H1 (cell line): Measurements from ENCODE around the gene CDRT15L2. TPM values are rescaled to one million over a fixed set of nuclear protein-coding genes. Genes with fewer than 3 reads are reported as not detected.
"Not testable (repeated sequence)": the region's sequence is repeated elsewhere in the genome, so short reads cannot be mapped to it uniquely, and the experiment has no call there.

Source experiments
- CTCF ChIA-PET: fragments of 300-600 bp; sonication (Branson Sonifier 250); formaldehyde crosslinking; loops from one replicate; lab custom pipeline; 2021; ENCODE audit not compliant: partially characterized antibody; lab: Charles Lee
- POLR2A ChIA-PET: fragments of 300-600 bp; sonication (Branson Sonifier 250); formaldehyde crosslinking; loops from one replicate; lab custom pipeline; 2021; ENCODE audit warnings: inconsistent platforms; ENCODE audit not compliant: partially characterized antibody; lab: Charles Lee
- DNase-seq, 2 experiments: peaks; one replicate each; pipeline versions ENCODE4 v3.0.0 to v3.0.0-alpha.2; 2010 to 2022; ENCODE audit warnings: low spot score in 2 of 2, low read depth in 1 of 2, mixed read lengths in 1 of 2
- FAIRE-seq: peaks from 2 replicates; lab custom pipeline; 2011; peaks lifted over from hg19 to GRCh38; lab: Jason Lieb, UNC
- H2AFZ ChIP-seq: 2 replicates; pipeline ENCODE4 v1.8.1; 2012; ENCODE audit warnings: low read length, inconsistent platforms
- H2AK5ac ChIP-seq: 2 replicates; pipeline ENCODE4 v1.6.1; 2013; ENCODE audit warnings: low read depth, low read length
- H2BK120ac ChIP-seq: replicated peaks from 2 replicates; pipeline ENCODE3; 2013; ENCODE audit warnings: low read depth, low read length, inconsistent platforms
- H2BK12ac ChIP-seq: 2 replicates; pipeline ENCODE4 v1.6.1; 2013; ENCODE audit warnings: low read depth, low read length
- H2BK15ac ChIP-seq: 2 replicates; pipeline ENCODE4 v1.6.1; 2013; ENCODE audit warnings: low read length
- H2BK20ac ChIP-seq: 2 replicates; pipeline ENCODE4 v1.6.1; 2013; ENCODE audit warnings: low read length
- H2BK5ac ChIP-seq: 2 replicates; pipeline ENCODE4 v1.6.1; 2013; ENCODE audit warnings: low read depth, low read length
- H3K14ac ChIP-seq: 2 replicates; pipeline ENCODE4 v1.6.1; 2013; ENCODE audit warnings: inconsistent platforms; ENCODE audit not compliant: insufficient read length
- H3K18ac ChIP-seq: 2 replicates; pipeline ENCODE4 v1.6.1; 2013; ENCODE audit warnings: low read length; ENCODE audit errors: extremely low read depth
- H3K23ac ChIP-seq: 2 replicates; pipeline ENCODE4 v1.6.1; 2013; ENCODE audit warnings: inconsistent platforms; ENCODE audit not compliant: insufficient read length
- H3K23me2 ChIP-seq: 2 replicates; pipeline ENCODE4 v1.6.1; 2013; ENCODE audit warnings: low read depth, low read length
- H3K27ac ChIP-seq: 2 replicates; pipeline ENCODE4 v1.6.1; 2011; ENCODE audit warnings: low read depth, low read length, inconsistent platforms
- H3K27me3 ChIP-seq, 4 experiments: replicated peaks in 1 of 4; 1 replicate in 1 of 4; 2 replicates in 3 of 4; pipeline versions ENCODE4 v1.6.1 to v1.8.1; 2011 to 2013; ENCODE audit warnings: low read length in 3 of 4, mild to moderate bottlenecking in 3 of 4, inconsistent platforms in 2 of 4, mixed read lengths in 2 of 4, moderate library complexity in 1 of 4; ENCODE audit not compliant: control insufficient read depth in 3 of 4, insufficient read depth in 3 of 4; ENCODE audit errors: extremely low read depth in 1 of 4
- H3K36me3 ChIP-seq, 4 experiments: 2 replicates each; pipeline versions ENCODE4 v1.6.1 to v1.8.1; 2011 to 2013; ENCODE audit warnings: mild to moderate bottlenecking in 4 of 4, low read length in 3 of 4, moderate library complexity in 2 of 4, control low read depth in 1 of 4, inconsistent platforms in 1 of 4; ENCODE audit not compliant: insufficient read depth in 4 of 4, control insufficient read depth in 2 of 4
- H3K4ac ChIP-seq: replicated peaks from 2 replicates; pipeline ENCODE3; 2013; ENCODE audit warnings: low read length, low read depth, mixed read lengths, inconsistent platforms; ENCODE audit not compliant: insufficient read length
- H3K4me1 ChIP-seq, 4 experiments: replicated peaks in 1 of 4; 1 replicate in 1 of 4; 2 replicates in 3 of 4; pipeline versions ENCODE4 v1.6.1 to v1.8.1; 2011 to 2013; ENCODE audit warnings: low read length in 3 of 4, inconsistent platforms in 2 of 4, mixed read lengths in 1 of 4; ENCODE audit not compliant: insufficient read depth in 4 of 4, control insufficient read depth in 3 of 4
- H3K4me2 ChIP-seq, 2 experiments: 2 replicates each; pipeline versions ENCODE4 v1.6.1 to v1.8.1; 2011 to 2013; ENCODE audit warnings: low read depth in 2 of 2, low read length in 2 of 2, control low read depth in 1 of 2, inconsistent platforms in 1 of 2, mild to moderate bottlenecking in 1 of 2; ENCODE audit not compliant: insufficient read depth in 1 of 2
- H3K4me3 ChIP-seq, 4 experiments: fragments of 200-600, 300-600 bp in 1 of 4; sonication (generic), shearing (Covaris generic), sonication (Bioruptor Twin) in 1 of 4; 2 replicates each; pipeline versions ENCODE4 v1.5.1 to v1.8.1; 2011 to 2016; ENCODE audit warnings: low read length in 4 of 4, low read depth in 3 of 4, control low read depth in 2 of 4, inconsistent platforms in 2 of 4, mild to moderate bottlenecking in 2 of 4, mixed read lengths in 1 of 4, moderate library complexity in 1 of 4; ENCODE audit not compliant: insufficient read depth in 2 of 4; ENCODE audit errors: extremely low read depth in 1 of 4
- H3K56ac ChIP-seq: replicated peaks from 2 replicates; pipeline ENCODE3; 2013; ENCODE audit warnings: low read depth, mild to moderate bottlenecking, mixed read lengths, low read length, inconsistent platforms; ENCODE audit not compliant: insufficient read length
- H3K79me1 ChIP-seq: 2 replicates; pipeline ENCODE4 v1.6.1; 2013; ENCODE audit warnings: low read depth, low read length, control low read depth
- H3K79me2 ChIP-seq, 2 experiments: 2 replicates each; pipeline versions ENCODE4 v1.6.1 to v1.8.1; 2012 to 2013; ENCODE audit warnings: low read length in 2 of 2, mild to moderate bottlenecking in 2 of 2, inconsistent platforms in 1 of 2; ENCODE audit not compliant: insufficient read depth in 2 of 2, control insufficient read depth in 1 of 2
- H3K9ac ChIP-seq, 4 experiments: replicated peaks in 1 of 4; 1 replicate in 1 of 4; 2 replicates in 3 of 4; pipeline versions ENCODE4 v1.6.1 to v1.8.1; 2011 to 2013; ENCODE audit warnings: low read depth in 3 of 4, low read length in 3 of 4, control low read depth in 2 of 4, mild to moderate bottlenecking in 2 of 4, moderate library complexity in 2 of 4, inconsistent platforms in 1 of 4; ENCODE audit errors: extremely low read depth in 1 of 4
- H3K9me3 ChIP-seq, 2 experiments: 2 replicates each; pipeline versions ENCODE4 v1.6.1 to v1.8.1; 2012 to 2013; ENCODE audit warnings: mild to moderate bottlenecking in 2 of 2, moderate library complexity in 2 of 2, control low read depth in 1 of 2, inconsistent platforms in 1 of 2, low read depth in 1 of 2, low read length in 1 of 2, mixed read lengths in 1 of 2; ENCODE audit not compliant: insufficient read depth in 2 of 2
- H4K20me1 ChIP-seq, 2 experiments: replicated peaks in 1 of 2; 2 replicates each; pipeline versions ENCODE3 to v1.8.1; 2011 to 2013; ENCODE audit warnings: inconsistent platforms in 2 of 2, low read length in 2 of 2, mild to moderate bottlenecking in 1 of 2; ENCODE audit not compliant: insufficient read depth in 2 of 2, control insufficient read depth in 1 of 2
- H4K5ac ChIP-seq: 2 replicates; pipeline ENCODE4 v1.6.1; 2013; ENCODE audit warnings: low read length, low read depth, mixed read lengths, inconsistent platforms; ENCODE audit not compliant: insufficient read length
- H4K8ac ChIP-seq: 2 replicates; pipeline ENCODE4 v1.8.0; 2013; ENCODE audit warnings: mild to moderate bottlenecking, moderate library complexity, low read length, inconsistent platforms; ENCODE audit not compliant: insufficient read depth; ENCODE audit errors: extremely low read depth
- H4K91ac ChIP-seq: replicated peaks from 2 replicates; pipeline ENCODE3; 2013; ENCODE audit warnings: low read length, mixed read lengths, inconsistent platforms; ENCODE audit not compliant: insufficient read length
- RXRA ChIP-seq: IDR thresholded peaks from 2 replicates; pipeline ENCODE4 v1.6.1; 2011; ENCODE audit warnings: low read depth, mild to moderate bottlenecking, low read length, moderate library complexity; ENCODE audit not compliant: insufficient read depth
- SRF ChIP-seq: IDR thresholded peaks from 2 replicates; pipeline ENCODE4 v1.6.1; 2011; ENCODE audit warnings: mild to moderate bottlenecking, low read depth, low read length, moderate library complexity
- WGBS, 2 experiments: shearing (Covaris generic) in 1 of 2; methylation state at CpG; one replicate each; pipeline versions ENCODE4 v1.1.6 to v1.1.7; 2013 to 2015; ENCODE audit warnings: low lambda C conversion rate in 2 of 2, mixed read lengths in 2 of 2, inconsistent platforms in 1 of 2, low coverage in 1 of 2, missing lambda C conversion rate in 1 of 2; ENCODE audit not compliant: insufficient replicate concordance in 2 of 2, insufficient coverage in 1 of 2, insufficient read length in 1 of 2; ENCODE audit errors: extremely low coverage in 1 of 2, missing lambda C conversion rate in 1 of 2; 5-methylcytosine and 5-hydroxymethylcytosine counted together
- polyA plus RNA-seq, 7 experiments: library from polyadenylated mRNA; depleted of rRNA in 3 of 7; stranded (reverse) in 5 of 7; unstranded in 2 of 7; fragments of >200 nt in 5 of 7; fragments of 200-250 nt in 2 of 7; gene quantifications; 1 replicate in 5 of 7; 2 replicates in 1 of 7; 4 replicates in 1 of 7; pipeline versions ENCODE4 v1.2.1 to v1.2.3, GENCODE V29; 2011 to 2013; ENCODE audit warnings: missing spikeins in 2 of 7, mixed read lengths in 2 of 7
- total RNA-seq: library from RNA; stranded (reverse); fragmentation: NEBNext Ultra II Directional; extraction: Animal tissue kit (Norgen Biotek cat#: 25700); gene quantifications from 2 replicates; pipeline ENCODE4 v1.2.1, GENCODE V29; 2021

CDRT15L2 gene
- total and polyA plus RNA-seq, 2 of the 8 experiments (the other 6 are each of a cell fraction or from before 2014, with no cell fraction given), result not detected

GRCh38 chr17:20565711-20566110, 13.8 kb upstream of the CDRT15L2 start:
- CTCF ChIA-PET, result no interaction called here
- no peak overlapping the region for H4K91ac ChIP-seq
- H4K8ac ChIP-seq, result no peak overlapping the region

GRCh38 chr17:20566736-20567135, 12.8 kb upstream of the CDRT15L2 start:
- H3K4ac ChIP-seq, H2AFZ ChIP-seq, FAIRE-seq, H4K5ac ChIP-seq, H3K4me2 ChIP-seq, H2BK20ac ChIP-seq, H3K27me3 ChIP-seq, H3K18ac ChIP-seq, H3K79me2 ChIP-seq, H2BK15ac ChIP-seq, H3K36me3 ChIP-seq, H4K91ac ChIP-seq, H4K20me1 ChIP-seq, POLR2A ChIA-PET, H3K14ac ChIP-seq, CTCF ChIA-PET, H3K4me3 ChIP-seq, H3K9ac ChIP-seq, H2BK12ac ChIP-seq, H4K8ac ChIP-seq, H3K4me1 ChIP-seq, H3K9me3 ChIP-seq, H3K79me1 ChIP-seq, H3K23ac ChIP-seq, H3K27ac ChIP-seq, H2BK120ac ChIP-seq, H2BK5ac ChIP-seq, H3K56ac ChIP-seq, DNase-seq, H3K23me2 ChIP-seq, H2AK5ac ChIP-seq: not testable (repeated sequence)
- 90% methylated on average over 8 of the region's 12 CpGs; no CpG with 5 or more reads in 1 of the 2 experiments for WGBS, 2 experiments

More at GRCh38 chr17:20565711-20566110, 13.8 kb upstream of the CDRT15L2 start:
- FAIRE-seq (no peak), DNase-seq (no peak)
- Histone ChIP-seq H4K20me1 (no peaks in the 10 kb centered on the region), H3K23ac (no peak overlapping the region), H2BK120ac (no peak overlapping the region), H2AK5ac (no peak overlapping the region), H3K27me3 (no peaks in the 10 kb centered on the region), H4K5ac (no peak overlapping the region), H3K4ac (no peak overlapping the region), H3K14ac (no peak overlapping the region), H3K18ac (no peak overlapping the region), H3K4me3 (no peak overlapping the region)
- POLR2A ChIA-PET, result no interaction called here
- TF ChIP-seq SRF, result no peak
- TF ChIP-seq RXRA, result no peak
- TF ChIP-seq, all 59 proteins: peak for 0
- Histone ChIP-seq H2AFZ (no peak overlapping the region), H2BK20ac (no peak overlapping the region), H3K56ac (no peak overlapping the region), H3K79me2 (no peaks in the 10 kb centered on the region), H3K36me3 (no peaks in the 10 kb centered on the region), H2BK12ac (no peak overlapping the region), H3K79me1 (no peaks in the 10 kb centered on the region), H2BK15ac (no peak overlapping the region), H2BK5ac (no peak overlapping the region), H3K9ac (no peak overlapping the region), H3K4me2 (no peak overlapping the region), H3K9me3 (no peaks in the 10 kb centered on the region; a peak in 1 of 4 replicates), H3K27ac (no peak overlapping the region), H3K4me1 (no peaks in the 10 kb centered on the region), H3K23me2 (no peaks in the 10 kb centered on the region)
- 94% methylated on average over 3 of the region's 5 CpGs; no CpG with 5 or more reads in 1 of the 2 experiments for WGBS, 2 experiments
